NCI-H2171 (cell line): ENCODE data around the gene HACD3.
"Not testable (repeated sequence)": the region's sequence is repeated elsewhere in the genome, so short reads cannot be mapped to it uniquely, and the experiment has no call there.

ENCODE experiments used
- DNase-seq: peaks from one replicate; lab custom pipeline; 2025; lab: John Stamatoyannopoulos, UW

HACD3 gene

GRCh38 chr15:65549288-65549687, 19.0 kb downstream of the HACD3 start:
- DNase-seq: not testable (repeated sequence)

DNA sequence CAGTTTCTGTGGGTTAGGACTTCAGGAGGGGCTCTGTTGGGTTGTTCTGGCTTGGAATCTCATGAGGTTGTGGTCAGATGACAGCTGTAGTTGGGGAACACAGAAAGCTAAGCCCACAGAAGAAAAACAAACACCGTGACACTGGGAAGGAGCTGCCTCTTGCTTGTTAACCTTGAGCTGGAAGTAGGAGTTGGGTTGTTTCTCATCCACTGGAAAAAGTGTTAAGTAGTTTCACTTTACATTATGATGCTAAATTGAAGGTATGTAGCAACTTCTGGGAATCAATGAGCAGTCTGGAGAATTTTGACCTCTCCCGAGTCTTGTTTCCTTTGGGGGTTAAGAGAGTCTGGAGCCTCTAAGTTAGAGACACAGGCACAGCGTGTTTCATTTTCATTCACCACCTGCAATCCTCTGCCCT, 20.4 kb downstream of the HACD3 start:
- no peak for DNase-seq

GRCh38 chr15:65551183-65551582, 20.9 kb downstream of the HACD3 start:
- no peak for DNase-seq

- DNase-seq: not testable (repeated sequence)
Measured at GRCh38 chr15:65552851-65553250, 22.6 kb downstream of the HACD3 start.

DNA sequence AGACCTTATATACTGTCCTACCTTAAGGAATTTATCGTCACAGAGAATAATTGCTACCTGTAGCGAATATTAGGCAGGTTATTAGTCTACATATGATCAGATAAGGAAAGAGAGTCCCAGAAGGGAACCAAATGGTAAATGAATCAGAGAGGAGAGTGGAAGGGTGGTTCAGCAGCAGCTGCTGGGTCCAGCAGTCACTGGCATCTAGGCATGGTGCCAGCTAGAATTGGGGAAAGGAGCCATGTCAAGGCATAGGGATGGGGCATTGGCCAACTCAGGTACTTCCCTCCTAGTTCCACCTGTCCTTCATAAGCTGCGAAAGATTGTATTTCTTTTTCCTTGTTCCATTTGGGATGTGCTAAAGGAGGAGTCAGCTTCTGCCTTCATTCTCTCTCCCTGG, 23.4 kb downstream of the HACD3 start:
- no peak for DNase-seq

DNA sequence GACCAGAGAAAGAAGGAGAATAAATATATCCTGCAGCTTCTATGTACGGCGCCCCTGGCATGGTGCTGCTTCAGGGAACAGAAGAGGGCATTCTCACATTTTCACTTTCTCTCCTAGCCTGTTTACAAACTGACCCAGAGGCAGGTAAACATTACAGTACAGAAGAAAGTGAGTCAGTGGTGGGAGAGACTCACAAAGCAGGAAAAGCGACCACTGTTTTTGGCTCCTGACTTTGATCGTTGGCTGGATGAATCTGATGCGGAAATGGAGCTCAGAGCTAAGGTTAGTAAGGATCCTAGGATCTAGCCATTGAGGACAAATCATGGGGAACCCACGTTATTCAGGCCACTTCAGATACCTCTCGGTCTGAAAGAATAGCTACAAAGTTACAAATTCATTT, 26.4 kb downstream of the HACD3 start:
- no peak for DNase-seq

DNA sequence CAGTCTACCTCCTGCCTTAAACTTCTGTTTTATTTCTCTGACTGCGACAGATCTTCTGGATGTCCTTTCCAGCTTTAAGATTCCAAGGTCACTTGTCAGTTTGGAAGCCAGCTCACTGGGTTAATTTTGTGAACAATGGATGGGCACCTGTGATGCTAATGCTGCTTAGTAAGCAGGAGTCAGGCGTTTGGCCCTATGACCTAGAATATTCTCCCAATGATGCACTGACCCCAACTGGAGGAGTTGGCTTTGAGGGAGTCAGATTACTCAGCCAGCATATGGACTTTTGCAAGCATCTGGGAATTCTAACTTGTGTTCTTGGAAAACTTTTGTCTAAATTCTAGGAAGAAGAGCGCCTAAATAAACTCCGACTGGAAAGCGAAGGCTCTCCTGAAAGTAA, 28.1 kb downstream of the HACD3 start:
- no peak for DNase-seq

GRCh38 chr15:65558997-65559760, 28.9 kb downstream of the HACD3 start:
- DNase-seq: no peak

DNA sequence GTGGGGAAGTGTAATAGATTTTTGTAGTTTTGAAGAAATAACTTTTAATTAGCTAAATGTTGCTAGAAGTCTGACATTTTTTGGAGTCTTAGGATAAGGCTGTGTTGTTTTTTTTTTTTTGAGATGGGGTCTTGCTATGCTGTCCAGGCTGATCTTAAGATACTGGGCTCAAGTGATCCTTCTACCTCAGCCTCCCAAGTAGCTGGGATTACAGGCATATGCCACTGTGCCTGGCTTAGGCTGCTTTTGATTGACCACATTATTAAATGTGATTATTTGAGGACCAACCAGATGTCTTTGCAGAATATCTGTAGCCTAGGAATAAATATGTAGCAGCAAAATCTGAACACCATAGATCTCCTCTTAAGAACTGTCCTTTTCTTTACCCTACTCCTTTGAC, 29.7 kb downstream of the HACD3 start:
- DNase-seq: no peak

- DNase-seq: no peak
Measured at GRCh38 chr15:65561934-65562333, 31.7 kb downstream of the HACD3 start.

DNA sequence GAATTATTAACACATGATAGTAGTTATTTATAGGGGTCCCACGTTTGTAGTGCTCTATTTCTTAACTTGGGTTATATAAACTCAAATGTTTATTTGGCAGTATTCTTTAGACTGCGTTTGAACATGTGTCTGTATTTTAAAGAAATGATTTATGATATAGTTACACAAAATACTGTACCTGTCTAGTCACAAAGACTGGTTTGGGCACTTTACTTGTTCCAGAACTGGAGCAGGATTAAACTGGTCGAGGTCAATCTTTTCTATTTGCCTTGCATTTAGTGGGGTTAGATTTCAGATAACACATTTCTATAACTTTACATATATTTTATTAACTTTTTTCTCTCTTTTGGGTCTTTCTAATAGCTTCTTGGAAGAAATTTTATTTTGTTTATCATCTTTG, 39.5 kb downstream of the HACD3 start:
- no peak for DNase-seq

- DNase-seq: no peak
Measured at GRCh38 chr15:65571971-65572370, 41.7 kb downstream of the HACD3 start.

GRCh38 chr15:65576664-65577063, 46.4 kb downstream of the HACD3 start:
- no peak for DNase-seq

GRCh38 chr15:65577129-65577996, 47.1 kb downstream of the HACD3 start:
- DNase-seq: no peak

DNA sequence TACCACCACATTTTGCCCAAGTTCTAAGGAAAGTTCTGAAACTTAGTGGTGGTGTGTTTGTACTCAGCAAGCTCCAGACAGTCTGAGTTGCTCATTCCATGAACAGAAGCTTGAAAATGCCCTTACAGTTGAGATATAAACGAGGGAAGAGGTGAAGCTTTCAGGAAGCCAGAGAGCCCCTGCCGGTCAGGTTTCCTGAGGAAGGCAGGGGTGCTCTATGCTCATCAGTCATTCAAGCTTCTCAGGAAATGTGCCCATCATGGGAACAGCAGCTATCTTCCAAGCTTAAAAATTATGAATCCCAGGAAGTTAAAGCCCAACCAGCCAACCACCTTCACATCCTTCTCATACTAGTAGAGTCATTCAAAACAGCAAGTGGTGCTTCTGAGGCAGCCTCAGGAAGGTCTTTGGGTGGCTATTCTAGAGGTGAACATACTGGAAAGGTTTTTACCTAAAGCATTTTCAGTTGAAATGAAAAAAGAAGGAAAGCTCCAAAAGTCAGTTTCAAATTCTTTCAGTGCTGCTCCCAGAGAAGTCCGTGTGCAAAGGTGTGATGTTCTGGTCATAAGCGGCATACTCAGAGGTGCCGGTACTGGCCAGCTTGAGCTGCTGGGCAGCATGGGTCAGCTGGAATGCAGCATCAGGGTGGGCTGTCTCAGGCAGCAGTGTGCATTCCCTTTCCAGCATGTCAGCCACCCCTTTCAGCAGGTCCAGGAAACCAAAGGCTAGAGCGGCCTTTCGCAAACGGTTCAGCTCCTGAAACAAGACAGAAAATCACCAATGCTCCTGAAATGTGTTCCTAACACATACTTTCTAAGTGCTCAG, 48.9 kb downstream of the HACD3 start:
- no peak for DNase-seq

- no peak for DNase-seq
Measured at GRCh38 chr15:65579762-65580161, 49.5 kb downstream of the HACD3 start.

DNA sequence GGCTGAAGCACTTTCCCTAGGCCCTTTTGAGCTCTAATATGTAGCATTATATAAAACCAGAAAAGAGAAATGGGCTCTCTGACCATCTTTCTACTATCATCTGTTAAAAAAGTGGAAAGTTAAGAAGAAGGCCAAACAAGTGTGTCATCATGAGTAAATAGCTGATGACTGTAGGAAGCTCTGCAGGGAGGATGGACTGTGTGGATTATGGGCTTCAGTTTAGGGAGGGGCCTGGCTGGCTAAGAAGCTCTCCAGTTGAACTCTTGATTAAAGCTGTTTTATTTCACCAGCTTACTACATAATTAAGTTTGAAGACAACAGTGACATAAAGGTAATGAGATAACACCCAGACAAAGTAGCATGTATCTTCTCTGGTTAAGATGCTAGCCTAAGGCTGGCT, 50.0 kb downstream of the HACD3 start:
- DNase-seq: no peak

DNA sequence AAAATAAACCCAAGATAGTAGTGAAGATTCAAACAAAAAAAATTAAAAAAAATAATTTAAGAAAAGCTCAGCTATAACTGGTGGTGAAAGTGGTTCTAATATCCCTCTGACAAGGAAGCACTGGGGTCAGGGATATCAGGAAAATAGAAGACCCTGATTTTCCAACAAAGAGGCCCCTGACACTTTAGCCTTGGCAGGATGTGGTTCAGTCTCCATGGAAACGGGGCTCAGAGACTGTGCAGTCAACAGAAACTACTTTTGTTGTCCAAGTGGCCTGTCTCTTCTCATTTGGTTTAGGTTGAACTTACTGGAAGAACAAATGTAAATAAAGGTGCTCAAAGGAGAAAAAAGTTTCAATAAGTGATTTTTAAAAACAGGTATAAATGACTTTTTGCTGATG, 53.4 kb downstream of the HACD3 start:
- DNase-seq: no peak

- no peak for DNase-seq
Measured at GRCh38 chr15:65584241-65584640, 54.0 kb downstream of the HACD3 start.

- no peak for DNase-seq
Measured at GRCh38 chr15:65587094-65587493, 56.8 kb downstream of the HACD3 start.

DNA sequence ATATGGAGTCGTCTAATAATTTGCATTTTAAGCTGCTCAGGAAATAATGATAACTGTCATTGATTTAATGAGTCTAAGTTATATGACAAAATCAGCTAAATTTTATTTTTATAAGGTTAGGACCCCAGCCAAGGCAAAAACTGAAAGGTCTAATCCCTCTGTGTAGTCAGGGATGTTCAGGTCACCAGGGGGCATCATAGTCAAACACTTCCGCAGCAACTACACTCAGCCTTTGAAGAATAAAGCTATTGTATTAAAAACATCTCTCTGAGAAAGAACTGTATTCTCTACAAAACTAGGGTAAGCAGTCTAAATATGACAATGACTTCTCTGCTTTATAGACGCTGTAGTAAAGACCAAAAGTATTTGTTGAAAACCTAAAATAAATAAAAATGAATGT, 65.7 kb downstream of the HACD3 start:
- no peak for DNase-seq

DNA sequence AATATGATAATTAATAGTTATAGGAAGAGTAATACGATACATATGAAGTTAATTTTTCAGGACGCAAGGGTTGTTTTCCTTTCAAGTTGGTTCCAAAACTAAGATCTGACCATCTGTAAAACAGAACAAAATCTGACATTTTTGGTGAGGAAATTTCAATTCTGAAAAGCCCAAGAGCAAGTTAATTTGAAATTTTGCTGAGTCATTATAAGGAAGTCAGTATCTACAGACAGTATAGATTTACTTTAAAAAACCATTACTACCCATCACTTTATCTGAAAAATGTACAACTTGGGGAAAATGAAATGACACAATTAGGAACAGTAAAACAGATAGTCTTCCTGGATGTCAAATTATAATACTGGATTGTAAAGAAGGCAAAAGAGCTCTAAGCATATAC, 68.2 kb downstream of the HACD3 start:
- DNase-seq: no peak
